A673 (cell line): Measurements from ENCODE around the gene CHRNA4. TPM values are rescaled to one million over a fixed set of nuclear protein-coding genes. Genes with fewer than 3 reads are reported as not detected.

ENCODE experiments used
- BruUV-seq: library from RNA; stranded (reverse); fragments of 400-500 nt; replicated peaks from 2 replicates; lab custom pipeline; 2021; lab: Mats Ljungman, UMichigan
- CTCF ChIA-PET: fragments of 300-600 bp; sonication (Branson Sonifier 250); formaldehyde crosslinking; loops from one replicate; lab custom pipeline; 2022; ENCODE audit warnings: antibody characterized with exemption; lab: Charles Lee
- POLR2A ChIA-PET: fragments of 300-600 bp; sonication (Branson Sonifier 250); formaldehyde crosslinking; loops from one replicate; lab custom pipeline; 2022; ENCODE audit warnings: antibody characterized with exemption; ENCODE audit not compliant: low non-redundant PET; lab: Charles Lee
- DNase-seq: peaks from one replicate; pipeline ENCODE4 v3.0.0-alpha.2; 2015; ENCODE audit warnings: low spot score
- H3K27ac ChIP-seq: fragments of 200-600 bp; sonication (generic); 2 replicates; pipeline ENCODE4 v1.5.1; 2016; ENCODE audit warnings: mixed run types, low read depth, mild to moderate bottlenecking, mixed read lengths, antibody characterized with exemption, low read length; ENCODE audit not compliant: poor library complexity, severe bottlenecking
- H3K27me3 ChIP-seq: fragments of 200-600 bp; sonication (generic); replicated peaks from 2 replicates; pipeline ENCODE4 v1.6.1; 2017; ENCODE audit warnings: mixed run types, low read depth, mild to moderate bottlenecking, mixed read lengths, antibody characterized with exemption, low read length; ENCODE audit not compliant: insufficient read depth, poor library complexity
- H3K36me3 ChIP-seq: fragments of 200-600 bp; sonication (generic); 2 replicates; pipeline ENCODE4 v1.6.1; 2016; ENCODE audit warnings: mixed run types, mild to moderate bottlenecking, mixed read lengths, antibody characterized with exemption, low read length; ENCODE audit not compliant: insufficient read depth, poor library complexity, severe bottlenecking
- H3K4me1 ChIP-seq: fragments of 200-600 bp; sonication (generic); 2 replicates; pipeline ENCODE4 v1.6.1; 2017; ENCODE audit warnings: mixed run types, mild to moderate bottlenecking, mixed read lengths, antibody characterized with exemption, low read length; ENCODE audit not compliant: insufficient read depth, poor library complexity, severe bottlenecking
- H3K4me3 ChIP-seq: fragments of 200-600 bp; sonication (generic); 2 replicates; pipeline ENCODE4 v1.5.1; 2016; ENCODE audit warnings: low read depth, mixed run types, mild to moderate bottlenecking, mixed read lengths, low read length; ENCODE audit not compliant: poor library complexity, severe bottlenecking
- H3K9me3 ChIP-seq: fragments of 200-600 bp; sonication (generic); 2 replicates; pipeline ENCODE4 v1.6.1; 2016; ENCODE audit warnings: mixed run types, low read depth, mild to moderate bottlenecking, mixed read lengths, antibody characterized with exemption, low read length; ENCODE audit not compliant: poor library complexity, severe bottlenecking
- CTCF ChIP-seq: fragments of 300-800, 200-600 bp; sonication (generic); conservative IDR thresholded peaks from 2 replicates; pipeline ENCODE4 v1.5.1; 2017; ENCODE audit warnings: low read depth, mild to moderate bottlenecking, antibody characterized with exemption, low read length, moderate library complexity, mixed read lengths
- EZH2 ChIP-seq: fragments of 200-600 bp; sonication (generic); IDR thresholded peaks from 2 replicates; pipeline ENCODE4 v1.6.1; 2017; ENCODE audit warnings: borderline replicate concordance, low read depth, mild to moderate bottlenecking, mixed read lengths, antibody characterized with exemption, low read length; ENCODE audit not compliant: poor library complexity, severe bottlenecking
- intact Hi-C: fragments of 100-400 bp; cut with micrococcal nuclease; formaldehyde crosslinking; loops from one replicate; pipeline ENCODE4 v1.10.0; 2022; ENCODE audit not compliant: unreplicated experiment
- total RNA-seq: library from RNA; stranded (reverse); gene quantifications from 2 replicates; pipeline ENCODE4 v1.2.3, GENCODE V29; 2021

The CHRNA4 gene
- total RNA-seq, 1 experiment from 2014 or later: 0.26 TPM

DNA sequence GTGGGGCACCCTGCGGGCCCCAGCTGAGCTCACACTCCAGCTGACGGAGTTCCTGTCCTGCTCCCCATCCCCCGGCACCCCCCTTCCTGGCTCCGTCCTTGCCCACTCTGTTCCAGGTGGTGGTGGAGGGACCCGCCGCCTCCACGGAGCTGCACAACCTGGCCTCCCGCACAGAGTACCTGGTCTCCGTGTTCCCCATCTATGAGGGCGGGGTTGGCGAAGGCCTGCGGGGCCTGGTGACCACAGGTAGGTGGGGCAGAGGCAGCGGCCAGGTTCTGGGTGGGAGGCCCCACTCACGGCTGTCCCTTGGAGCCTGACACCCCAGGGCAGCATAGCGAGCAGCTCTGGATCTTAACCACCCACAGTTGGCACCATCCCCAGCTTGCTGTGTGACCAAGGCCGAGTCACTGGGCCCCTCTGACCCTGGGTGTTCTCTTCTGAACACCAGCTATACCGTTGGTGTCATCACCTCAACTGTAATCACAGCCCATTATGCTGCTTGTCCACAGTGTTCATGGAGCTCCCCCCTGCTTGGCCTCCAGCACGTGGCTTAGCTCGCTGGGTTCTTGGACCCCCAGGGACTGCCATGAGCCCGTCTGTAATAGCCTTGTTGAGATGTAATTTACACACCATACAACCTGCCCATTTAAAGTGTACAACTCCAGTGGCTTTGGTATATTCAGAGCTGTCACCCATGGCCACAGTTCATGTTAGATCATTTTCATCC is 50.7 kb downstream of the CHRNA4 start:
- no TSS peak for BruUV-seq
- Histone ChIP-seq H3K4me1 (no peaks in the 10 kb centered on the region), H3K4me3 (no peak overlapping the region), H3K27me3 (no peaks in the 10 kb centered on the region), H3K36me3 (no peaks in the 10 kb centered on the region), H3K27ac (no peak overlapping the region), H3K9me3 (no peaks in the 10 kb centered on the region)
- TF ChIP-seq CTCF (no peak), EZH2 (no peak)
- DNase-seq: no peak
- ChIA-PET CTCF (interaction anchor here (3.2 kb wide), 1 partner anchor 71 kb away, joined by 45 read pairs; no protein-coding TSS in a partner anchor), POLR2A (no interaction called here)
- intact Hi-C loops: no loop called here

DNA sequence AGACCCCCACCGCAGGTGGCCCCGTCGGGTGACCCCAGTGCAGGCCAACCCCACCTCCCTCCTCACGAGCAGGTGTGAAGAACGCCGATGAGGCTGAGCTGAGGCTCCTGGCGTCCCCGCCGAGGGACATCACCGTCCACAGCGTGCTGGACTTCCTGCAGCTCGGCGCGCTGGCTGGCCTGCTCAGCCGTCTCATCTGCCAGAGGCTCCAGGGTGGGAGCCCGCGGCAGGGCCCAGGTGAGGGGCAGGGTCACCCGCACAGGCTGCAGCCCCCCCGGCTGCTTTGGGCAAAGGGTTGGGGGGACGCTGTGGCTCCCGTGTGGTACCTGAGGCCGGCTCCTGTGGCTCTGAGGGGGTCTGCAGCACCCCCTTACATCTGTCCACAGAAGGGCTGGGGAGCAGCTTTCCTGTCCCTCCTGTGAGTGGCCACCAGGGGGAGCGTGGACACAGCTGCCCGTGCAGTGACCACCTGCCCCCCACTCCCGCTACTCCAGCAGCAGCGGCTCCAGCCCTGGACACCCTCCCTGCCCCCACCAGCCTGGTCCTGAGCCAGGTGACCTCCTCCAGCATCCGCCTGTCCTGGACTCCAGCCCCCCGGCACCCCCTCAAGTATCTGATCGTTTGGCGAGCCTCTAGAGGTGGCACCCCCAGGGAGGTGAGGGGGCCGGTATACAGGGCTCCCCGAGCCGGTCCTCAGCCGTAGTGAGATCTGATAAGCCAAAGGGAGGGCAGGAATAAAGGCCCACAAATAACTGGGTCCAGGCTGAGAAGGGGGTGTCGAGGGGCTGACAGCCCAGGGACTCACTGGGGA is 51.7 kb downstream of the CHRNA4 start:
- TF ChIP-seq EZH2 (no peak), CTCF (peak; percentile 88)
- H3K27ac ChIP-seq: no peak overlapping the region
- H3K4me1 ChIP-seq: no peaks in the 10 kb centered on the region
- H3K36me3 ChIP-seq: no peaks in the 10 kb centered on the region
- intact Hi-C loops: loop anchor here (1.0 kb wide), 1 partner anchor 72 kb away; no protein-coding TSS in a partner anchor
- DNase-seq: peak; percentile 36
- H3K4me3 ChIP-seq: no peak overlapping the region
- ChIA-PET POLR2A (no interaction called here), CTCF (interaction anchor here (0.6 to 3.2 kb wide), 3 partner anchors 72 to 887 kb away, joined by 3 to 45 read pairs (median 3); no protein-coding TSS in a partner anchor)
- H3K9me3 ChIP-seq: no peaks in the 10 kb centered on the region
- H3K27me3 ChIP-seq: no peaks in the 10 kb centered on the region
- no TSS peak for BruUV-seq

GRCh38 chr20:63308218-63308911 is 52.8 kb downstream of the CHRNA4 start:
- intact Hi-C loops: no loop called here
- POLR2A ChIA-PET: no interaction called here

More at GRCh38 chr20:63308218-63308911, 52.8 kb downstream of the CHRNA4 start:
- Histone ChIP-seq H3K4me3 (no peak overlapping the region), H3K27me3 (no peaks in the 10 kb centered on the region), H3K4me1 (no peaks in the 10 kb centered on the region), H3K36me3 (no peaks in the 10 kb centered on the region), H3K9me3 (no peaks in the 10 kb centered on the region), H3K27ac (no peak overlapping the region)
- no peak for TF ChIP-seq CTCF
- BruUV-seq: no TSS peak
- DNase-seq: no peak
- CTCF ChIA-PET: interaction anchor here (0.9 to 3.2 kb wide), 2 partner anchors 73 to 888 kb away, joined by 3 to 45 read pairs; no protein-coding TSS in a partner anchor
